ENCODE data around the gene KRT13.

Gene KRT13

DNA sequence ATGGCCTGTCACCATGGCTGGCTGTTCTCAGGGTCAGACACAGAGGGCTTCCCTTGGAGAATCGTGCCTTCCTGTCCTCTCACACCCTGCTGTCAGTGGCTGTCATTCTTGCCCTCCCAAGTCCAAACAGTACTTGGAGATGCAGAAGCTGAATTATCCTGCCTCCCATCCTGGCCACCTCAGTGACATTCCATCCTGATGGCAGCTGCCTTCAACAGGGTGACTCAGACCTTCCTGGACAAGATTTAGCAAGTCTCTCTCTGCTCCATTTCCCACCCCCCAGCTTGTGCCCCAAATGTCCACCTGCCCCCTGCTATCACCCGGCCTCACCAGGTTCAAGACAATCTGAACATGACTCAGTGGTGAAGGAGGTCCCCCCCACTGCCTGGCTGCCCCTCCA is 10.9 kb downstream of the KRT13 start:
- DNase-seq (ENCODE audit: low spot score): no peak

DNA sequence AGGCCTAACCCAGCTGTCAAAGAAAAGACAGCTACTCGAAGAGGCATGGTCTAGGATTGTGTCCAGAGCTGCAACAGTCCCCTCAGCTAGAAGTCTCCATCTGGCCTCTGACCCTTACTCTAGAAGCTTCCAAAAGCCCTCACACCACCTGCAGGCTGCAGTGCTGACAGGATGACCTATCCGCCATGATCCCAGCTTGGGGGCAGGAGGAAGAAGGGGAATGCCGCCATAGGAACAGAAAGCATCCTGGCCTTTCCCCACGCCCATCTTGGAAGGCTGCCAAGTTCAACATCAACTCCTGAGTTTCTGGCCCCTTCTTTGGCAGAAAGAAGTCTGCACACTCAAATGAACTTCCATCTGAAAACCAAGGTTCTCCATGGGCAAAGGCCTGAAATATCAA is 12.6 kb downstream of the KRT13 start:
- peak; percentile 23 for DNase-seq (ENCODE audit: low spot score)

DNA sequence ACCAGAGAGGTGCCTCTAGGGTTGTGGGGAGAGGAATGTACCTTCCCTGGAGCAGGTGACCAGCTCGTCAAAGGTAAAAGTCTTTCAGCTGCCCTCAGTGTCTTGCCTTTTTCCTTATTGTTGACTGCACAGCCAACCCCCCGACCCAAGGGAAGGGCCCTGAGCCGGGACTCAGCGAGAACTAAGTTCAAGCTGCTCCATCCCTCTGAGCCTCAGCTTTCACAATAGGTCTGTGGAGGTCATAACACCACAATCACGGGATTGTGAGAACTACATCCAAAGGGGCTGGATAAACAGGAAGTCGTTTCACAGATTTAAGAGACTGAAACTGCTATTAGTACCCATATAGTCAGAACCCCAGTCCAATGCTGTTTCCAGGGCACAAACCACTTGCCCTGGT is 13.1 kb downstream of the KRT13 start:
- DNase-seq (ENCODE audit: low spot score): no peak

DNA sequence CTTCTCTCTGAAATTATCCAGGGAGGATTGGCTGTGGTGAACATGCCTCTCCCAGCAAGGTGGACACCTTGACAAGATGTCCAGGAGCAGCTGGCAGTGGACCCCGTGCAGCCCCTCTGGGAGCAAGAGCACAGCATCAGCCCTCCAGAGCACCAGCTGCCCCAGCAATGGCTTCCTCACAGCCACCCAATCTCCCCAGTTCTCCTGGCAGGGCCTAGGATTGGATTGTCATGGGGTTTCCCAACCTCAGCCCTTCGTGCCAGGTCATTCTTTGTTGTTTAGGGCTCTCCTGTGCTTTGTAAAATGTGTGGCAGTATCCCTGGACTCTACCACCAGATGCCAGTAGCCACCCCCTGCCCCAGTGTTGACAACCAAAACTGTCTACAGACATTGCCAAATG is 13.9 kb downstream of the KRT13 start:
- DNase-seq (ENCODE audit: low spot score): no peak

DNA sequence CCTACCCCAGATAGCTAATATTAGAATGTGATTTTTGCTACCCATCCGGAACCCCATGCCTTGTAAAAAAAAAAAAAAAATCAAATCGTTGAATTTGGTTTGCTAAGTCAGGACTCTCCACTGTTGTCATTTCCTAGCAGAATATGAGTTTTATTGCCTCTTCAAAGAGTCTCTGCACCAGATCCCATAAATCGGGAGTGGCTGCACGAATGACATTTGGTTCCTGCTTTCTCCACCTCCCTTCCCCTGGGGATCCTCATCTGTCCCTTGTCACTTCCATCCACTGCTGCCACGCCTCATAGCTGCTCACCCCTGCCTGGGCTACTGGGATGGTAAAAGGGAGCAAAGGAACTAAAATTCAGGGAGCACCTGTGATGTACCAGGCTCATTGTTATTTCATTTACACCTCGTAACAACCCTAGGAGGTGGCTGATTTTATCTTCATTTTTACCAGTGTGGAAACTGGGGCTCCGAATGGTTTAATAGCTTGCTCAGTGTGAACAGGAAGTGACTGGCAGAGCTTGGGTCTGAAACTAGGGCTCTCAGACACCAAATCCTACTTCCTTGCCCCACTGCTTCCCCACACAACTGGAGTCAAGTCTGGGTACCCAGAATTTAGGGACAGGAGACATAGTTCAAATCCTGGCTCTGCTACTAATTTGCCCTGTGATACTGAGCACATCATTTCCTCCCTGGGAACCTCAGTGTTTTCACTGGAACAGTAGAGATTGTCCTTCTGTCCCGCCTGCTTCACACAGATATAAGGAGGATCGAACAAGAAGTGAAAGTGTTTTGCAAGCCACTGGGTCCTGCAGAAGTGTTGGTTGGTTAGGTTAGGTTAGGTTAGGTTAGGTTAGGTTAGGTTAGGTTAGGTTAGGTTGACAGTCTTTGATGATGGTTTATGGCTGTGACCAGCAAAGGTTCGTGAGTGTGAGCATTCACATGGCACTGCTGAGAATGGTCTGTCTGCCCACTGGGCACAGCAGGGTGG is 15.1 kb downstream of the KRT13 start:
- DNase-seq (ENCODE audit: low spot score): no peak

DNA sequence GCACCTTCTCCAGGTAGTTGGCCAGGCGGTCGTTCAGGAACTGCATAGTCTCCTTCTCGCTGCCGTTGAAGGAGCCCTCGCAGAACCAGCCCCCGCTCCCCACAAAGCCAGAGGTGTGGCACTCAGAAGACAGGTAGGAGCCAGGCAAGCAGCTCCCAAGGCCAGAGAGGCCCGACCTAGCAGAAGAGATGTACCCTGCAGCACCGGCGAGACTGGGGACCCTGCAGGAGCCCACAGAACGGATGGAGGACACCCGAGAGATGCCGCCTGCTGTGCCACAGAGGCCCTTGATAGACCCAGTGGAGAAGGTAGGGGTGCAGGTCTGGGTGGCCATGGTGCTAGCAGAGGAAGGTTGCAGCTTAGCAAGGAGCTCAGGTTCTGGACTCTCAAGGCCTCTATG is 15.9 kb downstream of the KRT13 start, which contains the start of gene KRT36:
KRT36 (minus strand) TSS at position 380 of the 400 bp plus-strand sequence; CDS start at position 334, 46 bp downstream.
- no peak for DNase-seq (ENCODE audit: low spot score)

DNA sequence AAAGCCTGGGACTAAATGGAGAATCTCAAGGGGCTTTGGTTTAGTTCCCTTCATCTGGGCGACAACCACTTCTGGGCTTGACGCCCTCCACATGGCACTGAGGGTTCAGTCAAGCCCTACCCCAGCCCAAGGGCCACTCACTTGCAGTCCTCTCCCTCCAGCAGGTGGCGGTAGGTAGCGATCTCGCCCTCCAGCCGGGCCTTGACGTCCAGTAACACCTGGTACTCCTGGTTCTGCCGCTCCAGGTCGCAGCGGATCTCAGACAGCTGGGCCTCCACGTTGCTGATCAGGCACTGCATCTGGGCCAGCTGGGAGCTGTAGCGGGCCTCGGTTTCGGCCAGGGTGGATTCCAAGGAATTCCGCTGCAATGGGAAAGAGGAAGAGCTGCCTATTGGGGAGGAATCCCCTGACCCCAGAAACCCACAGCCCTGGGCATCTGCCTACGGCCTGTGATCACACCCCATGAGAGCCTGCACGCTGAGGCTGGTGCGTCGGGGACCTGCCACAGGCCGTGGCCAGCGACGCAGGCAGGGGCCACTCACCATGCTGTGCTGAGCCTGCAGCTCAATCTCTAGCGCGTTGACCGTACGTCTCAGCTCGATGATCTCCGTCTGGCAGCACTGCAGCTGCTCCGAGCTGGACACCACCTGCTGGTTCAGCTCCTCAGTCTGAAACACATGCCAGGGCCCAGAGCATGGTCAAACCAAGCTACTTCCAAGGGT is 18.4 kb downstream of the KRT13 start:
- DNase-seq (ENCODE audit: low spot score): no peak

DNA sequence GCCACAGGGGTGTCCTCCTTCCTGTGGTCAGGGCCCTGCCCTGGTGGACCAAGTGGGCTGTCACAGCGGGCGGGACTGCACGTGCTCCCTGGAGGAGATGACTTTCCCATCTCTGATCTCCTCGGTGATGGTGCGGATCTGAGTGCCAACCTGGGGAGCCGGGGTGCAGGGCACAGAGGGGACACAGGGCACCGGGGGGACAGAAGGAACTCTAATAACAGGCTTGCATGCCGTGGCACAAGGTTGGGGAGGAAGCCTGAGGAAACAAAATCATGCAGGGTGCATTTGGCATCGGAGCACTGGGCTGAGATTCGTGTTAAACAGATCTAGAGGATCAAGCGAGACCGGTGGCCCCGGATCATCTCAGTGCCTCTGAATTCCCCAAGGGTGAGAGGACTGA is 19.1 kb downstream of the KRT13 start:
- no peak for DNase-seq (ENCODE audit: low spot score)

DNA sequence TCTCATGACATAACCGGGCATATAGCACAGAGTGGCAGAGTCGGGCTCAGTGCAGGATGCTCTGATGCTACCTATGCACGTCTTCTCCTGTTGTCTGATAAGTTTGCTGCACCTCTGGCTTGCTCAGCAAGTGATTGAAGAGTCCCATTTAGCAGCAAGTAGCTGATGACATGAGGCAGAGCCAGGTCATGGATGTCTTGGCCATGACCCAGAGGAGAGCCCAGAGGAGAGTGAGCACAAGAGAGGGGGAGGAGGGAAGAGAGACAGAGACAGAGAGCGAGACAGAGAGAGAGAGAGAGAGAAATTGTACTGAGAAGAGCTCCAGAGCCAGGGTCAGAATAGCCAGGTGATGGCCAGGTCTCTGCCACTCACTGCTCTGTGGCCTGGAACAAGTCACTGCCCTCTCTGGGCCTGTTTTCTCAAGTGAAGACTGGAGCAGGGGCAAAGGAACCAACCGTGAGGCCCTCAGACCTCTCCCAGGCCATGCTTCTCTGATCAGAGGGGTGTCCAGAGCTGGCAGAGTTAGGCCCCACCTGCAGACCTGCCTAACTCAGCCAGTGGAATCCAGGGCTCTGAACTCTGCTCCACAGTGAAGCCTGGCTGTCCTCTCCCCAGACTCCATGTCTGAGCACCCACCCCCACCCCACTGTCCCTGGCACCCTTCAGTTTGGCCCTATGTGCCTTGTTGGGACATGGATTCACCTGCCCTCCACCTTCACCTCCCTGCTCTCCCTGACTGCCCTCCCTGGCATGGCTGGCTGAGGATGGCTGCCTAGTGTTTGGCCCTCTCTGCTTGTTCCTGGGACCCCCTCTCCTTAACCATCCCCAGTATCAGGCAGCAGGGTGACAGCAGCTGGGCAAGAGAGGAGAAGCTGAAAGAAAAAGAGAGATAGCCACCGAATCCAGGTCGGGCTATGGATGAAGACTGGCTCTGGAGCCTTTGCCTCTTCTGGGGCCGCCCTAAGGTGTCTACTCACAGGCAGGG is 20.2 kb downstream of the KRT13 start:
- no peak for DNase-seq (ENCODE audit: low spot score)

DNA sequence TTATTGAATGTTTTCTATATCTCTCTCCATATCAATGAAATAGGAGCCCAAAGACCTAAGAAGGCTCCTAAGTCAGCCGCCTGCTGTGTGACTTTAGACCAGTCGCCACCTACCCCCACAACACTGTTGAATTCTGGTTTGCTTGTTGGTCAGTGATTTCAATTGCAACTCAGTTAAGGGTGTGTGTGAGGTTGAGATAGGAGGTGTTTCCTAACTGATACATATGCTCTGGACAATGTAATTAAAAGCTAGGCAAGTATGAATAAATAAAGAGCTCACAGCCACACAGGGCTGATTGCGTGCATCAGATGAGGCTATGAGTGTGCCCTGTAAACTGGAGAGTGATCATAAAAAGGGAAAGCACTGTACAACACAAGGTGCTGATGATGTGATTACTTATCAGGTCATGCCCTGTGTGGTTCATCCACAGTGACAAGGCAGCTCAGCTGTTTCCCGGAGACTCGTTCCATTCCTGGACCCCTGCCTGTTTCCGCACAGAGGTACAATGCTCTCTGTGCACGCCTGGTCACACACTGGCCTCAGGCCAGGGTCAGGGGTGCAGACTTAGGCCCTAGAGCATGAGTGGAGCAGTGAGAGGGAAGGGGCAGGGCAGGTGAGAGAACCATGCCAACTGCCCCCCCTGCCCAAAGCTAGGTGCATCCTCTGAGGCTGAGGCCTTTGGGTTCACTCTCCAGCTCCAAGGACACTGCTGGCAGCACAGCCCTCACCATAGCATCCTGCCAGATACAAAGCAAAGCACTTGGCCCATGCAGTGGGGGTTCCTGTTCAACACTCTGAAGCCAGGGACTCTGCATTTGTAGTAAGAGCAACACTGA is 21.2 kb downstream of the KRT13 start:
- no peak for DNase-seq (ENCODE audit: low spot score)

DNA sequence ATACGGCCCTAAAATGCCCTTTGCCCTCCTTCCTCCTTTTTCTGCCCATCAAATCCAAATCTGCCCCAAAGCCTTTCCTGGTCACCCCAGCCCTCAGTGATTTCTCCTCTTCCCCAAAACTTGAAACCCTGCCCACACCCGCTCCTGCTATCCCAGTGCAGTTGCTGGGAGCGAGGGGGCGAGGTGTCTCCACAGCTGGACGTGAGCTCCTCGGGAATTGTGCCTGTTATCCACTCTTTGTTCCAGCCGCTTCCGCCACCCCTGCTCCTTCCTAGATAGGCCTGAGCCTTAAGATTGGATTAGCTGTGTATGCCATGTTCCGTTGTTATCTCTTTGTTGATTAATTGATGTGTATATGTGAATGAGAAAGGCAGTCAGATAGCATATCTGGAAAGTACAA is 21.9 kb downstream of the KRT13 start:
- no peak for DNase-seq (ENCODE audit: low spot score)

DNA sequence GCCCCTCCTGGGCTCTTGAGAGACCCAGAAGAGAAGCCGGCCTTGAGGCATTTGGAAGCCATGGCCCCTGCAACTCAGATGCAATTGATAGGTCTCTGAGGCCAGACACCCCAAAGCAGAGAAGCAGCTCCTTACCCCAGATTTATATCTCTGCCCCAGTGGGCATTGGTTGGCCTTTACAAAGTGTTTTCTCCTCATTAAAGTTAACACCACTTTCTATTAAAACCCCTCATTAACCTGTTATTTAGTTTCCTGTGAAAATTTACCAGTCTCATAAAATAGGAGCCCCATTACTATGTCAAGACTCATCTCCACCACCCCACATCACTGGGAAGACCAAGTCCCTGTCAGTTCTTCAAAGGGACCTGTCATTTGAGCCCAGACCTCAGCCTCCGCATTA is 24.4 kb downstream of the KRT13 start, which contains the start of gene KRT35:
KRT35 (minus strand) TSS at position 116 of the 400 bp plus-strand sequence; CDS start at position 62, 54 bp downstream.
- no peak for DNase-seq (ENCODE audit: low spot score)

DNA sequence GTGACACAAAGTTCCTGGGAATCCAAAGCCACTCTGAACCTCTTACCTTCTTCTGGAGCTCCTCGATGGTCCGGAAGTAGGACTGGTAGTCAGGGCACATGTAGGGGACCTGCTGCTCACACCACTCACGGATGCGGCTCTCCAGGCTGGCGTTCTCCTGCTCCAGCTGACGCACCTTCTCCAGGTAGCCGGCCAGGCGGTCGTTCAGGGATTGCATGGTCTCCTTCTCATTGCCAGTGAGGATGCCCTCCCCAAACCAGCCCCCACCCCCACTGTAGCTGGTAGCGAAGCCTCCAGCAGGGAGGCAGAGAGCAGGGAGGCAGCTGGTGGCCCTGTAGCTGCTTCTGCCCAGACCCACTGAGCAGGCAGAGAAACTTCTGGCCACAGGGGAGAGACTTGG is 24.8 kb downstream of the KRT13 start:
- DNase-seq (ENCODE audit: low spot score): no peak

DNA sequence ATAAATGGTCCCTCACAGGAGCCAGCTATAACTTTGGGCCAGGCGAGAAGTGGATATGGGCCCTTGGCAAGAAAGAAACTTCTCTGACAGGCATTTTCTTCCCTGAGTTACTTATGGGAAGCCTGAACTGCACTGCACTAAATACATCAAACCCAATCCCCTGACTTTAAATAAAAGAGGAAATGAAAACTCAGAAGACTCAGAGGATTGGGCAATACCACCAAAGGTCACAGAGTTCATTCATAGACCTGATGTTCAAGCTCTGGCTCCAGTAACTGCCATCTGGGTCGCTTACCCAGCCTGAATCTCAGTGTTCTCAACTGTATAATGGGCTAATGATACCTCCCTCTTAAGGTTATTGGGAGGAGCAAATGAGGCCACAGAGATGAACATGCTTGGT is 25.3 kb downstream of the KRT13 start:
- no peak for DNase-seq (ENCODE audit: low spot score)

DNA sequence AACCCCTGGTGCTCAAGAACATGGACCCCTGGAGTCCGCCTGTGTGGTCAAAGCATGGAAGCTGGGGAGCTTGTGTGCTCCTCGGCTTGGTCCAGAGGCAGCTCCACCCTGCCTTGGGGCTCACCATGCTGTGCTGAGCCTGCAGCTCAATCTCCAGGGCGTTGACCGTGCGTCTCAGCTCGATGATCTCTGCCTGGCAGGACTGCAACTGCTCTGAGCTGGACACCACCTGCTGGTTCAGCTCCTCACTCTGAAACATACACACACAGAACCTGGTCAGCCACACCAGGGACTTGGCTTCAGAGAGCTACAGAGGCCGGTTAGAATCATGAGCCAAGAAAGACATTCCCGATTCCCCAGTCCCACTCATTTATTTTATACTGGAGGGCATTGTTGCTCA is 27.2 kb downstream of the KRT13 start:
- no peak for DNase-seq (ENCODE audit: low spot score)

DNA sequence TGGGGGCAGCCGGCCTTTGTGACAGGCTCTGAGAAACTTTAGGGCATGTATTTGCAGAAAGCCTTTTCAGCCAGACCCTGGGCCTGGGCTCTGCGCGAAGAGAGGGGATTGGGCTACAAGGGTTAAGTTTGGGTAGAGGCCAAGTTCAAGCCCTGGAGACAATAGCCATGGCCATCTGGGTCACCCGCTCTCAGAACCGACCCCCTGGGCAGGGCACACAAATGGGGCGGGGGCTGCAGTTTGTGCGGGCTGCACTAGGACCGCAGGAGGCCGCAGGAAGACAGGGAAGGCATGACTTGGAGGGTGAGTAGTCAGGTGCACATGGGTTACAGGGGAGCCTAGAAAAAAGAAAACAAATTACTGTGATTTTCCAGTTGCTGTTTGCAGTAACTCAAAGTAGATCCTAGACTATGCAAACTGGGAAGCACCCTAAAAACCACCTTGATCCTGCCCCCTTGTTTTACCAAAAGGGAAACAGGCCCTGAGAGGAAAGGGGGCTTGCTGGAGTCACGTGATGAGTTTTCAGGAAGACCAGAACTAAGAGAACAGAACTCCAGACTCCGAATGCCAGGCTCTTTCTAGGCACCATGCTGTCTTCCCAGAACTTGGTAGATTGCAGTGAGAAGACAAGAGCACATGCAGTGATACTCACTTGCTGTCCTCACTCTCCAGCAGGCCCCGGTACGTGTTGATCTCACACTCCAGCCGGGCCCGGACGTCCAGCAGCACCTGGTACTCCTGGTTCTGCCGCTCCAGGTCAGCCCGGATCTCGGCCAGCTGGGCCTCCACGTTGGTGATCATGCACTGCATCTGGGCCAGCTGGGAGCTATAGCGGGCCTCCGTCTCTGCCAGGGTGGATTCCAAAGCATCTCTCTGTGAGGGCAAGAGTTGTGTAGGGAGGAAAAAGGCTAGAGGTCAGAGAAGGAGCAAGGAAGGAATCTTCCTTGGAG is 28.3 kb downstream of the KRT13 start:
- DNase-seq (ENCODE audit: low spot score): no peak

DNA sequence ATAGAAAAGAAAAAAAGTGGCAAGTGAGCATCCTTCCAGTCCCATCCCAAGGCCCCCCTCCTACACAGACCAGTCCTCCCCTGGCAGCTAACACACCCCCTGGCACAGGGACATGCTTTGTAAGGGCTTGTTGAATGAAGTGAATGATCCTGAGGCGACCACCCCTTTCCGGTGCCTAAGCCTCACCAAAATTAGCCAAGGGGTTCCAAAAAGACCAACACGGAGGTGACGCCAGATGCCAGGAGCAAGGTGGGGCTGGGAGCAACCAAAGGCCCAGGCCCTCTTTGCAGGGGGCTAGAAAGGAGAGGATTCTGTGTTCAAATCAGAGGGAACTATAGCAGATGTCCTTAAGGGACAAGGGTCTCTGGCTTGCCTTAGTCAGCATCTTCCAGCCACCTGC is 30.0 kb downstream of the KRT13 start:
- no peak for DNase-seq (ENCODE audit: low spot score)

DNA sequence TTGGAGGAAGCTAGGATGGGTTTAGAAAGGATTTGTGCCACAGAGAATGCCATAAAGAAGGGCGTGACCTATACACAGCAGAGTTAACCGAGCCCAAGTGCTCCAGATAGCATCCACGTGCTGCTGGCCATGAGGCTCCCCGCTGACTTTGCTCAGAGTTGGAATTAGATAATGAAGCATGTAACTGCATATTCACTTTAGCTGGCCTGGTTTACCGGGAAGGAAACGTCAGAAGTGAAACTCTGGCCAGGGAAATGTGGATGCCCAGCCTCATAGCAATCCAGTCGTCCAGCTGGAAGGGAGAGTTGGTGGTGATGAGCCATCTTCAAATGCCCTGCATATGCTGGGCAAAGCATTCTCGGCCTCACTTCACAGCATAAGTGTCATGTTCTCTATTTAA is 30.5 kb downstream of the KRT13 start:
- DNase-seq (ENCODE audit: low spot score): no peak

DNA sequence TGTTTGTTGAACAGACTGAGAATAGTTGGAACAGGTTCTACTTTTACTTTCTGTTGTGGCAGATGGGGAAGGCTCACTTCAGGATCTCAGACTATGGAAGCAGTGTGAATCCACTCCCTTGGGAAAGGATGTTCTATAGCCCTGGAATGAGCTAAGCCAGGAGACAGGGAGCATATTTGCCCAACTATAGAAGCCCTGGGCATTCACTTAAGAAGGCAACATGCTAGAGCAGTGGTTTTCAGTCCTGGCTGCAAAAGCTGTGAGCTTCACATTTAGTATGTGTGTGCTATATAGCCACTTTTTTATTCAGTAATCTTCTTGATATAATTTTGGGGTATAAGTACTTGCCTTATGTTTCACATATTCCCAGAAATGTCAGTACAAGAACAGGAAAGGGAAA is 37.1 kb downstream of the KRT13 start:
- no peak for DNase-seq (ENCODE audit: low spot score)

DNA sequence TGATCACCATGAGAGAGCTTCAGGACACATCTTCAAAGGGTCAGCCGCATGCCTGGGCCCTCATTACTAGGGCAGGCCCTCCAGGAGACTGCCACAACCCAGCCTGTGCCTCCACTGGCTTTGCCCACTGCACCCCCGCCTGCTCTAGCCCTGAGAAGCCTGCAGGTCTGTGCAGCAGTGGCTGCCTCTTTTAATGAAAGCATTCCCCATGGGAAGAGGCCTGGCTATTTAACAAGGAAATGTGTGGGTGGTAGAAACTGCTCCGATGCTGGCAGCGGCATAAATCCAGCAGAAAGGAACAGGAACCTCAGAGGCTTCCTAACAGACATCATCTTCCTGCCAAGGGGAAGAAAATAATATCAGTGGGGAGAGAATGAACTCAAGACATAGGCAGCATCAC is 37.9 kb downstream of the KRT13 start:
- DNase-seq (ENCODE audit: low spot score): no peak

Measured in kidney capillary endothelial cell (primary cell).